Right lobe of liver (tissue), 4 donors: Measurements from ENCODE around the gene RIMS3.

Experiments
- POLR2A ChIP-seq: fragments of 450-650 bp; IDR thresholded peaks from one replicate; pipeline ENCODE4 v1.6.1; 2017; ENCODE audit warnings: antibody characterized with exemption, mild to moderate bottlenecking
- TF ChIP-seq, protein P1 (sequence below), 4 donors: fragments of 200-600 bp in 3 of 4; fragments of 450-650 bp in 1 of 4; IDR thresholded peaks; one replicate each; pipeline versions ENCODE4 v1.5.1 to v1.8.0; 2016 to 2022; ENCODE audit warnings: antibody characterized with exemption in 4 of 4, mild to moderate bottlenecking in 2 of 4
- donor health status: DM: no; HTN: no; CAD: no.
- donor health status: DM: no; HTN: no; CAD: no.
- donor health status: DM: no; HTN: yes; CAD: no.

DNA sequence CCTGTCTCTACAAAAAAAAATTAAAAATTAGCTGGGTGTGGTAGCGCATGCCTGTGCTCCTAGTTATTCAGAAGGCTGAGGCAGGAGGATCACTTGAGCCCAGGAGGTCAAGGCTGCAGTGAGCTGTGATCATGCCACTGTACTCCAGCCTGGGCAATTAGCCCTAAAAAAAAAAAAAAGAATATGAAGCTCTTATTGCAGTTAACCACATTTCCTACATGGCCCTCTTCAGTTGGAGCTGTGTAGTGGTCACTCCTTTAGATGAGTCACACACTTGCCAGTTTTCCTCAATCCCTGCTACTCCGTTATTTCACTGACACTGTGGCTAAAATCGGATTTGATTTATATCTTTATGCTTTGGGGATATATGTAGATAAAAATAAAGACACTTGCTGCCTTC, 37.8 kb upstream of the RIMS3 start:
- TF ChIP-seq, protein P1, sequence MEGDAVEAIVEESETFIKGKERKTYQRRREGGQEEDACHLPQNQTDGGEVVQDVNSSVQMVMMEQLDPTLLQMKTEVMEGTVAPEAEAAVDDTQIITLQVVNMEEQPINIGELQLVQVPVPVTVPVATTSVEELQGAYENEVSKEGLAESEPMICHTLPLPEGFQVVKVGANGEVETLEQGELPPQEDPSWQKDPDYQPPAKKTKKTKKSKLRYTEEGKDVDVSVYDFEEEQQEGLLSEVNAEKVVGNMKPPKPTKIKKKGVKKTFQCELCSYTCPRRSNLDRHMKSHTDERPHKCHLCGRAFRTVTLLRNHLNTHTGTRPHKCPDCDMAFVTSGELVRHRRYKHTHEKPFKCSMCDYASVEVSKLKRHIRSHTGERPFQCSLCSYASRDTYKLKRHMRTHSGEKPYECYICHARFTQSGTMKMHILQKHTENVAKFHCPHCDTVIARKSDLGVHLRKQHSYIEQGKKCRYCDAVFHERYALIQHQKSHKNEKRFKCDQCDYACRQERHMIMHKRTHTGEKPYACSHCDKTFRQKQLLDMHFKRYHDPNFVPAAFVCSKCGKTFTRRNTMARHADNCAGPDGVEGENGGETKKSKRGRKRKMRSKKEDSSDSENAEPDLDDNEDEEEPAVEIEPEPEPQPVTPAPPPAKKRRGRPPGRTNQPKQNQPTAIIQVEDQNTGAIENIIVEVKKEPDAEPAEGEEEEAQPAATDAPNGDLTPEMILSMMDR (IDR thresholded peaks at IDR 0.05): no peak
- TF ChIP-seq POLR2A: no peak
